Midbrain (tissue), 1 donor: Measurements from ENCODE around the gene ARTN.

Experiments used
- DNase-seq: peaks from one replicate; lab custom pipeline; 2025; lab: John Stamatoyannopoulos, UW

ARTN gene

DNA sequence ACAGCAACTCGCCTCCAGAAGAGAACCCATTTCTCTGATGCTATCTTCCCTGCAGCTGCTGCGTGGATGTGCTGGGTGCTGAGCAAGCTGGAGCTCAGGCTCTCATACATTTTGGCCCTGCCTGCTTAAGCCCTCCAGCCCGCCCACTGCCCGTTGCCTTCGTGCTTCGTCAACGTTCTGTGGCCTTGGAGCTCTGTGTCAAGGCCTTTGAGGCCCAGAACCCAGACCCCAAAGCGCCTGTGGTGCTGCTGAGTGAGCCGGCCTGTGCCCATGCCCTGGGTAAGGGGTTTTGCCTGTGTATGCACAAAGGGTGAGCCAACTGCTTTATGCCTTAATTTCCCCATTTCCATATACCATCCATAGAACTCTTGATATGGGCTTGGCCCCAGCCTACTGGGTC lies 37.3 kb downstream of the ARTN start:
- no peak for DNase-seq

DNA sequence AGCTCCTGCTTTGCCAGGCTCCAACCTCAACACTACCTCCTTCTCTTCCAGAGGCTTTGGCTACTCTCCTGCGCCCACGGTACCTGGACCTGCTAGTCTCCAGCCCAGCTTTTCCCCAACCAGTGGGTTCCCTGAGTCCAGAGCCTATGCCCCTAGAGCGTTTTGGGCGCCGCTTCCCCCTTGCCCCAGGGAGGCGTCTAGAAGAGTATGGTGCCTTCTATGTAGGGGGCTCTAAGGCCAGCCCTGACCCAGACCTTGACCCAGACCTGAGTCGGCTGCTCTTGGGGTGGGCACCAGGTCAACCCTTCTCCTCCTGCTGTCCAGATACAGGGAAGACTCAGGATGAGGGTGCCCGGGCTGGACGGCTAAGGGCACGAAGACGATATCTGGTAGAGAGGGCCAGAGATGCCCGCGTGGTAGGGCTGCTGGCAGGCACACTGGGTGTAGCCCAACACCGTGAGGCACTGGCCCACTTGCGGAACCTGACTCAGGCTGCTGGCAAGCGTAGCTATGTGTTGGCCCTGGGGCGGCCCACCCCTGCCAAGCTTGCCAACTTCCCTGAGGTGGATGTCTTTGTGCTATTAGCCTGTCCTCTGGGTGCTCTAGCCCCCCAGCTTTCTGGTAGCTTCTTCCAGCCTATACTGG lies 37.9 kb downstream of the ARTN start:
- DNase-seq, result no peak

DNA sequence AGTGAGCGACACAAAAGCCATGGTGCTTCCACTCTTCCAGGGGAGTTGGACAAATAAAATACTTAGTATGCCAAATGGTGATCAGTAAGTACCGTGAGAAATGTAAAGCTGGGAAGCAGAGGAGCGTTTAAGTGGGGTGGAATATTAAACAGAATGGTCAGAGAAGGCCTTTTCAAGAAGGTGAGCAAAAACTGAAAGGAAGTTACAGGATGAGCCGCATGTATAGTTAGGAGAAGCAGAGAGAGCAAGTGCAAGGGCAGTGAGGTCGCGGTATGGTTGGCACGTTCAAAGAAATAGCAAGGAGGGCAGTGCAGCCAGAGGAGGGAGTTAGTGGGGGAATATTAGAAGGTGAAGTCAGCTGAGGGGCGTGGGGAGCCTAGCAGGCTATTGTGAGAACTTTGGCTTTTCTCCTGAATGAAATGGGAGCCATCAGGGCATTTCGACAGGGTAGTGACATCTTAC lies 40.4 kb downstream of the ARTN start:
- DNase-seq, result no peak

DNA sequence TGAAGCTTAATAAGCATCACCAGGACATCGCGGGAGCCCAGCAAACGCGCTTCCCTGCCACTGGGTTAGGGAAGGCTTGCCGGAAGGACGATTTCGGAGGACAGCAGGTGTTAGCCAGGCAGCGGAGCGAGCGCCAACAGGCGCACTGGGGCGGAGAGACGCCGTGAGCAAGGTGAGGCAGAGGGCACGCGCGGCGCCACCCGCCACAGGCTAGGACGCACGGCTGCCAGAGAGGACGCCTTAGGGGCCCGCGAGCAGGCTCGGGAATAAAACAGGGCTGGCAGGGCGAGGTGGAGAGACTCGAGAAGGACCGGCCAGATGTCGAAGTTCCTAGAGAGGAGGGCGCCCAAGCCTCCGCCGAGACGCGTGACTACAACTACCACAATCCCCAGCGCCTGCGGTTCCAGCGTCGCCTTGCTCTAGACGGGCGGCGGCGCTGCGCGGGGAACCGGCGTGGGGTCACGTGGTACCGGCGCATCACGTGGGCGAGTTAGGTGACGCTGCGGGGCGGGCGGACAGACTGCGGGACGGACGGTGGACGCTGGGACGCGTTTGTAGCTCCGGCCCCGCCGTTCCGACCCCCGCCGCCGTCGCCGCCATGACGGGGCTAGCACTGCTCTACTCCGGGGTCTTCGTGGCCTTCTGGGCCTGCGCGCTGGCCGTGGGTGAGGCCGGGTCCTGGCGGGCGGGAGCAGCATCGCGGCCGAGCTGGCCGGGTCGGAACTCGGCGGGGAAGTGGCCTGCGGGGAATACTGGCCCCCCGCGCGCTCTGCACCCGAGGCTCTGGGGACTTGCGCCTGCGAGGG lies 41.0 kb downstream of the ARTN start, which contains the start of gene ATP6V0B:
ATP6V0B (plus strand) TSS at position 518 of the 806 bp plus-strand sequence; CDS start at position 599, 81 bp downstream.
- peak; percentile 98 for DNase-seq

DNA sequence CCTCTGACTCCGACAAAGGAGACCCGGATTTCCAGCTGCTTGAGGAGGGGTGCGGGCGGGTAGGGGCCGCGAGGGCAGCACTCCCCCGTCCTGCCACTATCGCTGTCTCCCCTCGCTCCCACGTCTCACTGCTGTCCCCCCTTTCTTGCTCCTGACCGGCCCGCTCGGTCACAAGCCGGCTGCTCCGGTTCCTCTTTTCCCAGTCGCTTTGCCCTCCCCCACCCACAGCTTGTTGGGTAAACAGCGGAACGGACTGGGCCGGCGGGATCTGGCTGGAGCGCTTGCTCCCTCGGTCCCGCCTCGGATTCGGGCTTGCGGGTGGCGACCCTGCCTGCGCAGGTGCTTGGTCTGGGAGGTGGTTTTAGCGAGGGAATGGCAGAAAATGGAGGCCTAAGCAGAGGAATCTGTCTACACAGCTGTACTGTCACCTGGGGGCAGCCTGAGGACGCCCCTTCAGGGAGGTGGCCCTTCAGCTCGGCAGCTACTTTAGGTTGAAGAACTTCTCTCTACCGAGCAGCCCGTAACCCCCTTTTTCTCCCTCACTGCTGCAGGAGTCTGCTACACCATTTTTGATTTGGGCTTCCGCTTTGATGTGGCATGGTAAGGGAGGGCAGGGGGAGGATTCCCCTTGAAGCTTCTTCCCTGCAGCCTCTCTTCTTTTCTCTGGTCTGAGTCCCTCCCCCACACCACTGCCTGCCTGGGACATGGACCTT lies 41.8 kb downstream of the ARTN start:
- DNase-seq, result peak; percentile 30

DNA sequence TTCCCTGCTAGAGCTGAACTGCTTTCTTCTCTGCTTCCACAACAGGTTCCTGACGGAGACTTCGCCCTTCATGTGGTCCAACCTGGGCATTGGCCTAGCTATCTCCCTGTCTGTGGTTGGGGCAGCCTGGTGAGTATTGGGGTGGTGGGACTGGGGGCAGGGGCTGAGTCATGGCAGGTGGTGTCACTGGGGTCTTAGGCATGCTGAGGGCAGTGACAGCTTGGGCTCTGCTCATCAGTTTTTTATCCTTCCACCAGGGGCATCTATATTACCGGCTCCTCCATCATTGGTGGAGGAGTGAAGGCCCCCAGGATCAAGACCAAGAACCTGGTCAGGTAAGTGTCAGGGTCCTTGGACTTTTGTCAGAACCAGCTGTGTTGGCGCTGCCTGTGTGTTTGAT lies 42.4 kb downstream of the ARTN start:
- DNase-seq, result no peak

DNA sequence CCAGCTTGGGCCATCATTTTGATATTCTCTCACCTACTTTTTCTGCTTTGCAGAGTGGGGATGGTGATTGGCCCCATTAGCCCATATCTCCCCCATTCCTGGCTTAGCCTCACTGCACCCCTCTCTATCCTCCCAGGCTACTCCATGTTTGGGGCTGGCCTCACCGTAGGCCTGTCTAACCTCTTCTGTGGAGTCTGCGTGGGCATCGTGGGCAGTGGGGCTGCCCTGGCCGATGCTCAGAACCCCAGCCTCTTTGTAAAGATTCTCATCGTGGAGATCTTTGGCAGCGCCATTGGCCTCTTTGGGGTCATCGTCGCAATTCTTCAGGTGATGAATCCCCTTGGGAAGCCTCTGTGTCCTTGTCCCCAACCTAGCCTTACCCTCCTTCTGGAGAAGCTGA lies 43.3 kb downstream of the ARTN start:
- no peak for DNase-seq

DNA sequence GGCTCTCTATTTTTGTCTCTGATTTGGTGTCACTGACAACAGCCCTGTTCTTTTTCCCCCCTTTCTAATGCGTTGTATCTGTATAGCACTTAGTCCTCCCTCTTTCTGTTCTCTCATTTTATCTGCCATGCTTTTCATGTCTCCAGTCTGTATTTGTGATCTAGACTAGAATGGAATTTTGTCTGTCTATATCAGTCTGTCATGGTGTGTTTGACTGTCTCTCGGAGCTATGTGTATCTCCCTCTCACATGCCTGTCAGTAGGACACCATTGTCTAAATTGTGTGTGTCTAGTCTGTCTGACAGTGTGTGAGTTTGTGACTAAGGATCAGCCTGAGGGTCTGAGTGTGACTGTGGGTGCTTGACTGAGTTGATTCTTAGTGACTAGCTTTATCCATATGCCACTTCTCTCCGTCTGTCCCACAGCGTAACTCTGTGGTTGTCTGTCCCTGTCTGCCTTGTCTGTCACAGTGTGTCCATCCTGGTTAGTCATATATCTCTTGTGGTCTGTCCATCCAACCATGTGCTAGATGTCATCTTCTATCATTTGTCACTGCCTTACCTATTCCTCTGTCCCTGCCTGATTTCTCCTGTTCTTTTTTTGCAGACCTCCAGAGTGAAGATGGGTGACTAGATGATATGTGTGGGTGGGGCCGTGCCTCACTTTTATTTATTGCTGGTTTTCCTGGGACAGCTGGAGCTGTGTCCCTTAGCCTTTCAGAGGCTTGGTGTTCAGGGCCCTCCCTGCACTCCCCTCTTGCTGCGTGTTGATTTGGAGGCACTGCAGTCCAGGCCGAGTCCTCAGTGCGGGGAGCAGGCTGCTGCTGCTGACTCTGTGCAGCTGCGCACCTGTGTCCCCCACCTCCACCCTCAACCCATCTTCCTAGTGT lies 44.0 kb downstream of the ARTN start:
- DNase-seq, result no peak

DNA sequence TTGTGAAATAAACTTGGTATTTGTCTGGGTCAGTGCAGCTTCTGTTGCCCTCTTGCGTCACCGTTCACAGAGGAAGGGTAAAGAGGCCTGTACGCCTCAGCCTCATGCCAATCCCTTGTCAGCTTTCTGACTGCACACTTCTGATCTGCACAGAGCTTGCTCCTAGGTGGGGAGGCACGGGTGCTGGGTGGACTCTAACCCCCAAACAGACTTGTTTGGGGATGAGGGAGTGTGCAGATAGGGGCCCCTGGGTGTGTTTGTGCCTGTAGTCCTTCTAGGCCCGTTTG lies 44.6 kb downstream of the ARTN start:
- DNase-seq, result no peak

DNA sequence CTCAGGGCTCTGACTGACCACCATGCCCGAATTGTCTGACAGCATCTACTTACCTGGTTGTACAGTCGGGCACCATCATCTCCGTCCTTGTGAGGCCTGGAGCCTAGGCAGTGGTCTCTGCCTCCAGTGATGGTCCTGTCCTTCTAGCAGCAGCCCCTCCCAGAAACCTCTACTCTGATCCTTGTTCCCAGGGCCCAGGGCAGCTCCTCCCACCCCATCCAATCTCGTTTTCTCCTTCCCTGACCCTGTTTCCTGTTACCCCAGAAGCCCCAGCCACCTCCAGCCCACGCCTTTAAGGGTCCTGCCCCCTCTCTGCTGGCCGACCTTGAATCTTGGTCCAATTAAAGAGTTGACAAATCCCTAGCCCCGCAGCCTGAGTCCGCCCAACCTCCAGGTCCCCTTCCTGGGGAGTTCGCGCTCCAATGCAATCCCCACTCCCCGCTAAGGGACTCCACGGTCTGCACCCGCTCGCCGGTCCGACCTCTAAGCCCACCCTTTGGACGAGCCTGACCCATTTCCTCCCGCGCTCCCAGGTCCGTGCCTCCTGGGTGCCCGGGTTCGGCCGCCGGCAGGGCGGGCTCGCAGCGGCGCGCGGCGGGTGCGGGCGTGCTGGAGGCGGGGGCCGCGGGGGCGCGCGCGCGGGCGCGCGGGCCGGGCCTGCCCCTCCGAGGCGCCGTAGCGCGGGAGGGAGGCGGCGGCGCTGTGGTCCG lies 45.1 kb downstream of the ARTN start, which contains the start of gene B4GALT2:
B4GALT2 (plus strand) TSS at position 660 of the 710 bp plus-strand sequence. CDS start 1,951 bp downstream, outside the sequence.
- DNase-seq, result peak; percentile 22

DNA sequence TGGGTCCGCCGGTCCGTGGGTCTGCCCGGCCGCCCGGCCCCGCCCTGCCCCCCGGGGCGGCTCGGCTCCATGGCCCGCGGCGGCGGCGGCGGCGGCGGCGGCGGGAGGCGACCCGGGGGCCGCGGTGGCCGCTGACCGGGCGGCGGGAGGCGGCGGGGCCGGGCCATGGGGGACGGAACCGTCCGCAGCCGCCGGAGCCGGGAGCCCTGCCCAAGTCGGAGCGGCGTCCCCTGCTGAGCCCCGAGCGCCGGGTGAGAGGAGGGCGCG lies 45.6 kb downstream of the ARTN start:
- no peak for DNase-seq

DNA sequence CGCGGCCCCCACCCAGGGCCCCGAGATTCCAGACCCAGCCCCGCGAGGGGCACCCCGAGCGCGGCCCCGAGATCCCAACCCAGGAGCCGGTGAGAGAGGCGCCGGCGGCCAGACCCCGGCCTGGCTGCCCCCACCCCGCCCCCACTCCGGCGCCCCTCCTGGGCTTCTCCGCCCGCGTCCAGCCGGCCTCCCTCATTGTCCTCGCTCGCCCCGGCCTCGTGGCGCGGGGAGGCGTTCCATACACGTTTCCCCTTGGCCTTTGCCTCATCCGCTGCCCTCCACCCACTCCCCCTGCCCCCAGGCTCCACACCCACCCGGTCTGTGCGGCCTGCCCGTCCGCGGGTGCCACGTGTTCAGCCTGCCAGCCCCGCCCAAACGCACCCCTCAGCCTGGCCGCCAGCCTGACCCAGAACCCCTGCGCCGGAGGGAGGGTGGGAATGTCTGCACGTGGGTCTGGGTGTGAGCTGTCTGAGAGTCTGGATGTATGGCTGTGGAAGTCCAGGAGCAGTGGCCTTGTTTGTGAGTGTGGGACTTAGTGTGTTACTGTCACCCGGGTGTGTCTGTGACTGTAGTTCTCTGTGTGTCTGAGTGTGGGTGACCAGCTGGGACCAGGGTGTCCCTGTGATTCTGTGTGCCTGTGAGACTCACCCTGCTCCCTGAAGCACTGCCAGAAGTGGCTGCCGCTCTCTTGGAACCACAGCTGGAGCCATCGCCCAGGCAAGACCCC lies 46.1 kb downstream of the ARTN start:
- DNase-seq, result no peak

DNA sequence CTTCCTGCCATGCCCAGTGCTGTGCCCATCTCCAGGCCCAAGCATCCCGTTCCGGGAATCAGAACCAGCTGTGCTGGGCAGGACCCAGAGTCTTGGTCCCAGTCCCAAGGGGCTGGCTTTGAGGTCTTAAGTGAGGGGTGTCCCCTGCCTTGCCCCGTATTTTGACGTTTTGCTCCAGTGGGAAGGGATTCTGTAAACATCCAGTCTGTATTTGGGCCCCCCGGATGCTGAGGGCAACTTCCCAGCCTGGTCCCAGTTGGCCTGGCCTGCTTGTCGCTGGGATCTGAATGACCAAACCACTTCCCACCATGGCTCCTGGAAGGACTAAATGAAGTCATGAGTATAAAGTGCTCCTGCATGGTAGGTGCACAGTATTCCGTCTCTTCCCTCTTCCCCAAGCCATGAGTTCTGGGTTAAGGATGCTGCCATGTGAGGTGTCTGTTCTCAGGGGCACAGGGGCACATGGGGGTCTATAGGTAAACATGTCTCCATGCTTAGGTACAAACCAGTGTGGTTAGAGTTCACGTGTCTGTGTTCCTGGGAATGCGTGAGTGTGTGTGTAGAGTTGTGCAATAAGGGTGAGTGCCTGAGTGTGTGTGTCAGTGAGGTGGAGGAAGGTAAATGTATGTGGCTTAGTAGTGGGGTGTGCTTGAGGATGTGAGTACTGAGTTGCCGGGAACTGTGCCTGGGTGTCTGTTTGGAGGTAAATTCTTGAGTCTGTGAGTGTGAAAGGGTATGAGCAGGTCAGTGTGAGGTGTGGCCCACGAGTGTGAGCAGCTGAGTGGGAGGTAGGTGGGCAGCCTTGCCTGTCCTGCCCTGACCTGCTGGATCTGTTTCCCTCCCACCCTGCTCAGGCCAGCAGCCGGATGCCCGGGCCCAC lies 46.9 kb downstream of the ARTN start:
- no peak for DNase-seq

DNA sequence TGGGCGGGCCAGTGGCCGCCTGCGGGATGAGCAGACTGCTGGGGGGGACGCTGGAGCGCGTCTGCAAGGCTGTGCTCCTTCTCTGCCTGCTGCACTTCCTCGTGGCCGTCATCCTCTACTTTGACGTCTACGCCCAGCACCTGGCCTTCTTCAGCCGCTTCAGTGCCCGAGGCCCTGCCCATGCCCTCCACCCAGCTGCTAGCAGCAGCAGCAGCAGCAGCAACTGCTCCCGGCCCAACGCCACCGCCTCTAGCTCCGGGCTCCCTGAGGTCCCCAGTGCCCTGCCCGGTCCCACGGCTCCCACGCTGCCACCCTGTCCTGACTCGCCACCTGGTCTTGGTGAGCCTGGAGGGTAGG lies 47.5 kb downstream of the ARTN start:
- no peak for DNase-seq

DNA sequence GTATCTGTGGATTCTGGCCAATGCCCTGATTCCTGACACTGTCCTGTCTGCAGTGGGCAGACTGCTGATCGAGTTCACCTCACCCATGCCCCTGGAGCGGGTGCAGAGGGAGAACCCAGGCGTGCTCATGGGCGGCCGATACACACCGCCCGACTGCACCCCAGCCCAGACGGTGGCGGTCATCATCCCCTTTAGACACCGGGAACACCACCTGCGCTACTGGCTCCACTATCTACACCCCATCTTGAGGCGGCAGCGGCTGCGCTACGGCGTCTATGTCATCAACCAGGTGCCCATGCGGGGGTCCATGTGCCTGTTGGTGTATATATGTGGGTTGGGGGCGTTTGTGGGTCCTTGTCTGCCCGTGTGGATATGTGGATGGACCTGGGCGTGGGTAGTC lies 48.0 kb downstream of the ARTN start:
- no peak for DNase-seq

DNA sequence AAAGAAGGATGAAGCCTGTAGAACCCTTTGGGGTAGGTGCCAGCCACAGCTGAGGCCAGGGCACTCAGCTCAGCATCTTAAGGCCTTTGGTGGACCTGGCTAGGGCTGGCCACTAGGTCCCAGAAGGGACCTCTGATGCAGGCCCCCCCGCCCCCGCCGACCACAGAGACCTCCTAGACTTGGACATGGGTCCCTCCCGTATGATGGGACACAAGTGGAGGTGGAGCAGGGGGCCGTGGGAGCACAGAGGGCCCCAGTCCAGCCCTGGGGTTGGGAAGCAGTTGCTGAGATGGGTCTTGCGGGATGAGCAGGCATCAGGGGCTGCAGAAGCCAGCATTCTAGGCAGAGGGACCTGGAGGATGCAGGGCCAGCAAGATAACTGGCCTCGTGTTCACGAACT lies 48.6 kb downstream of the ARTN start:
- no peak for DNase-seq

DNA sequence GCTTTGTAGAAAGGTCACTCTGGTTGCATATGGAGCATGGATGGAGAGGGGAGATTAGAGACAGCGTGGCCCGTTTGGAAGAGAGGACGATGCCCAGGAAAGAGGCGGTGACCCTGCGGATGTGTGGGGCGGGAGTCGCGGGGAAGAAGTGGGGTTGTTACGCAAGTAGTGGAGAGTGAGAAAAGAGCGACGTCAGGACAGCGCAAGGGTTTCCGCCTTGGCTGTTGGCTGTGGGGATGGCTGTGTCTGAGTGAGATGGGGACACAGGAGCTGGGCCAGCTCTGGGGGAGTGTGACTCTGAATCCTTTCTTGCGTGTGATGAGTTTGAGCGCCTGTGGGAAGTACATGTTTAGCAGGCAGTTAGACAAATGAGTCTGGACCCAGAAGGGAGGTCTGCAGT lies 49.2 kb downstream of the ARTN start:
- no peak for DNase-seq

DNA sequence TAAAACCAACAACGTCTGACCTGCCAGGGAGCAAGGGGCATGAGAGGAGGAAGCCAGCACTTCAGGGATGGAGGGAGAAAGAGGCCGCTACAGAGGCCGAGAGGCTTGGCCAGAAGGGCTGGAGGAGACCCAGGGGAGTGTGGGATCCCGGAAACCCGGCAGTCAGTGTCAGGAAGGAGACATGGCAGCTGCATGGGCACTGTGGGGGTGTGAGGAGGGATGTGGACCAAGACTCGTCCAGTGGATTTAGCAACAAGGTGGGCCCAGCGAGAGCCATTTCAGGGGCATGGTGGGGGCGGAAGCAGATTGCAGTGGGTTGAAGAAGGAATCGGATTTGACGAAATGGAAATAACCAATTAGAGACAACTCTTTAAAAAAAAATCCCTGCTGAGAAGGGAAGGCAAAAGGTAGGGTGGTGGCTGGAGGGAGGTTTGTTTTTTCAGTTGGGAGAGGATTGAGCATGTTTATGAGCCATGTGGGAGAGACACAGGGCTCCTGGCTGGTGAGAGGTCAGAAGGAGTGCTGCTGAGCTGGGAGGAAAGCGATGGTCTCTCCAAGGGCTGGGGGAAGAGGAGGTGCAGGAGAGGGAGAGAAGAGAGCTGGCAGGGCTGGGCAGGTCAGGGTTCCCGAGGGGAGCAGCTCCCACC lies 49.8 kb downstream of the ARTN start:
- DNase-seq, result no peak

DNA sequence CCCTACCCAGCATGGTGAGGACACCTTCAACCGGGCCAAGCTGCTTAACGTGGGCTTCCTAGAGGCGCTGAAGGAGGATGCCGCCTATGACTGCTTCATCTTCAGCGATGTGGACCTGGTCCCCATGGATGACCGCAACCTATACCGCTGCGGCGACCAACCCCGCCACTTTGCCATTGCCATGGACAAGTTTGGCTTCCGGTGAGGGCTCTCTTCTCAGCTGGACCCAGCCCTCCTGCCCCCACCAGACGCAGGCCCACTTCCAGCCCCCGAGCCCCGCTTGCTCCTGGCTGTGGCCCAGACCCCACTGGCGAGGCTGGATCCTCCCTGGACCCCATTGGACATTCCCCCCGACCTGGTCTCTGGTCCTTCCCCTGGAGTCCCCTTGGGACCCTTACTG lies 51.3 kb downstream of the ARTN start:
- DNase-seq, result no peak
